CD4-positive, alpha-beta T cell treated with Interleukin-17A for 4 hours (primary cell): Measurements from ENCODE around the gene RNF111.

Experiments used
- DNase-seq: peaks from one replicate; pipeline ENCODE4 v3.0.0-alpha.2; 2020; ENCODE audit warnings: mixed read lengths

RNF111 gene

DNA sequence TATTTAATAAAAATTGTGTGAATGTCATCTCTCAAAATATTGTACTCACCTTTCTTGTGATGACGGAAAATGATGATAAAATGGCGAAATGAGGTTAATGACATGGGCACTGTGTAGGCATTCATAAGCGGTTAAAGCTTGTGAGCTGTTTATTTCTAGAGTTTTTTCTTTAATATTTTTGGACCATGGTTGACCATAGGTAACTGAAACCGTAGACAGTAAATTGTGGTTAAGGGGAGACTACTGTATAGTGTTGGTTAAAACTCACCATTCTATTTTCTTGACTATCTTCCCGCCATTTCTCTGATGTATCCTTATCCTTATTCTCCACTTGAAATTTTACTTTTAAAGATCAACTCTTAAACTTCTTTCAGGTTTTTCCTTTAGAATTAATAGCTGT is 14.5 kb downstream of the RNF111 start:
- no peak for DNase-seq

DNA sequence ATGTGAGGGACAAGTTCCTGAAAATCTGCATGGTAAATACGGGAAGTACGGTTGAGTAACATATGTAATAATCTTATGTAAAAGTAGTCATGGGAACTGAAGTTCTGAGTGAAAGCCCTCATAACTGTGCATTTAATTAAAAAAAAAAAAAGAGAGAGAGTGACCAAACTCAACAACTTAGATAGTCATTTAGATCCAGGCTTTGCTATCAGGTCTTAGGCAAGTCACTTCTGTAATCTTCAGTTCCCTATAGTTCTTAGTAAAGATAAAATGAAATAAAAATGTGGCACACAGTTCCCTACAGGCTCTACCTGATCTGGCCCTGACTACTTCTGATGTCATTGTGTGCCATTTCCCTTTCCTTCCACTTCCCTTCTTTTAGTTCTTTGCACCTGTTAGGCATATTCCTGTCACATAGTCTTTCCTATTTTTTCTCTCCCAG is 15.0 kb downstream of the RNF111 start:
- no peak for DNase-seq

DNA sequence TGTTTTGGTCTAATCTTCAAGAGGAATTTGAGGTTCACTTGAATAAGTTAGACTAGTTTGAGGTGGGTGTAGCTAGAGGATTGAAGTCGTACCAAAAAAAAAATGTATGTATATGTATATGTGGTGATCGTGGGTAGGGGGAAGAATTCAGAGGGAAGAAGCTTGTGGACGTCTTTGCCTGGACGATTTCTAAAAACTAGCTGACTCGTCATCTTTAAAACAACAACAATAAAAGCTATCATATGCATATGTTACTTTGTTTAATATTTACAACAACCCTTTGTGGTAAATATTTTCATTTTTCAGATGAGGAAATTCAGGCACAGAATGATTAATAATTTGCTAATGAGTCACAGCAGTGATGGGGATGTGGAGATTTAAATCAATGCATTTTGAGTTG is 18.1 kb downstream of the RNF111 start:
- no peak for DNase-seq

DNA sequence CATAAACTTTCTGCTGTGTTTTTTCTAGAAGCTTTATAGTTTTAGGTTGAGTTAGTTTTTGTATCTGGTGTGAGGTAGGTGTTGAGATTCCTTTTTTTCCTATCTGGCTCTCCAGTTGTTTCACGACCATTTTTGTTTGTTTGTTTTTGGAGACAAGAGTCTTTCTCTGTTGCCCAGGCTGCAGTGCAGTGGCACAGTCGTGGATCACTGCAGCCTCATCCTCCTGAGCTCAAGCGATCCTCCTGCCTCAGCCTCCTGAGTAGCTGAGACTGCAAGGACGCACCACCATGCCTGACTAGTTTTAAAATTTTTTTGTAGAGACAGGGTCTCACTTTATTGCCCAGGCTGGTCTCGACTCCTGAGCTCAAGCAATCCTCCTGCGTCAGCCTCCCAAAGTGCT is 20.6 kb downstream of the RNF111 start:
- no peak for DNase-seq

DNA sequence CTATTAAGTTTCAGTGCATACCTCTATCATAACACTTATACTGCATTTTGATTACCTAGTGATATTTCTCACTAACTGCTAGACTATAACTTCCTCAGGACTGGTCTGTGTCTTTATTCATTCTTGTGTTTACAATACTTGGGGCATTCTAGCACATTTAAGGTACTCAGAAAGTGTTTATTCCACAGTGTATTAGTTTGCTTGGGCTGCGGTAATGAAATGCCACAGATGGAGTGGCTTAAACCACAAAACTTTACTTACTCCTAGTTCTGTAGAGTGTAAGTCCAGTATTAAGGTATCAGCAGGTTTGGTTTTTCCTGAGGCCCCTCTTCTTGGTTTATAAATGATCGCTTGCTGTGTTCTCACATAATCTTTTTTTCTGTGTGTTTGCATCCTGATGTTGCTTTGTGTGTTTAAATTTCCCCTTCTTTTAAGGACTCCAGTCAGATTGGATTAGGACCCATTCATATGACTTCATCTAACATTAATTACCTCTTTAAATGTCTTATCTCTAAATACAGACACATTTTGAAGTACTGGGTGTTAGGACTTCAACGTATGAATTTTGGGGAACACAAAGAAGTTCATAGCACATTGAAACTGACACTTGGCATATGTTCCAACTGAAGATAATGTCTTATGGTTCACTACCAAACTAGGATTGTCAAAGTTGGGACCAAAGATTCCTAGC is 23.9 kb downstream of the RNF111 start:
- no peak for DNase-seq

DNA sequence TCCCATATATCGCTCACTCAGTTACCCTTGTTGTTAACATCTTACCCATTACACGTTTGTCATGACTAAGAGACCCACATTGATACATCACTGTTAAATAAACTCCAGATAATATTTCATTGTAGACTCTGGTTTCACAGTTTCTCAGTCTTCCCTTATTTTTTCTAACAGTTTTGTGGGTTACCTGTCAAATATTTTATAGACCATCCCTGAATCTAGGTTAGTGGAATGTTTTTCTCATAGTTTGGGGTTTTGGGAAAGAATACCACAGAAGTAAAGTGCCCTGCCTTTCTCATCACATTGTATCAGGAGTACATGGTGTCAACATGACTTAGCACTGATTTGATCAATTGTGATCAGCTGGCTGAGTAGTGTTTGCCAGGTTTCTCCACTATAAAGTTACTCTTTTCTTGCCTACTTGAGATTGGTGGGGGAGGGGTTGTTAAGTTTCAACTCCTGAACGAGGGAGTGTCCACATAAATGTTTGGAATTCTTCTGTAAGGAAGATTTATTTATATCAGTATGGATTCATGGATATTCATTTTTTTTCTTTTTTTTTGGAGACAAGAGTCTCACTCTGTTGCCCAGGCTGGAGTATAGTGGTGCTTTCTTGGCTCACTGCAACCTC is 25.9 kb downstream of the RNF111 start:
- DNase-seq, result no peak

DNA sequence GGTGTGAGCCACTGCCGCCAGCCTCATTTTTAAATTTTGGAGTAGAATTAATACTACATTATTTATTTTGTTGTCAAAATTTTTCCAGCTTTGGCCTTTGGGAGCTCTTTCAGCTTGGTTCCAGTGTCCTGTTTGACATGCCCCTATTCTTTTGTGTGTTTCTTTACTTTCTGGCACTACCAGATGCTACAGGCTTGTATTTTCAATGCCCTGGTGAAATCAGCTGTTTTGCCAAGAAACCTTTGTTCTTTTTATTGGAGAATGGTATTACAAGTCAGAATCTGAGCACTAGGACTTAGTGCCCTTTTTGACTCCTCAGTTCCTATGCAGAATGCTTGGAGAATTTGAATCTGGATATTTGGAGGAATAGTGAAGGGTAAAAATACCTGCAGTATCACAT is 26.6 kb downstream of the RNF111 start:
- DNase-seq, result no peak

DNA sequence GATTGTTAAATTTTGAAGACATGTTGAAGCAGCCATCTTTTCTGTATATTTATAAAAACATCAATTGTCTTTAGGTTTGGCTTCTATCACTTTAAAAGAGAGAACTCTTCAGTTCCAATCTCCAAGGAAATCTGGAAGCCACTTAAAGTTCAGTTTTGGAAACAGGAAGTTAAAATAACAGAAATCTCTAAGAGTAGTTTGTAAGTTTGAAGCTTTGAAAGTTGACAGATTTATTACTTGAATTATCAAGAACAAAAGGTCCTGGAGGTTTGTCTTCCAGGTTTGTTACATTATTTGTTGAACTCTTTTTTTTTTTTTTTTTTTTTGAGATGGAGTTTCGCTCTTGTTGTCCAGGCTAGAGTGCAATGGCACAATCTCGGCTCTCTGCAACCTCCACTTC is 30.0 kb downstream of the RNF111 start:
- no peak for DNase-seq

DNA sequence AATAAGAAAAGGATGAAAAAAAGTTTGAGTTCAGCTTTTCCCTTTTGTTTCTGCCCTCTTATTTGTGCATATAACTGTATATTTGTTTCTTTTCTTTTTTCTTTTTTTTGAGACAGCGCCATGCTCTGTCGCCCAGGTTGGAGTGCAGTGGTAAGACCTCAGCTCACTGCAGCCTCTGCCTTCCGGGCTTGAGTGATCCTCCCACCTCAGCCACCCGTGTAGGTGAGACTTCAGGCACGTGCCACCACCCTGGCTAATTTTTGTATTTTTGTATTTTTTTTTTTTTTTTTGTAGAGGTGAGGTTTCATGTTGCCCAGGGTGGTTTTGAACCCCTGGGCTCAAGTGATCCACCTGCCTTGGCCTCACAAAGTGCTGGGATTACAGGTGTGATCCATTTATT is 31.4 kb downstream of the RNF111 start:
- no peak for DNase-seq

DNA sequence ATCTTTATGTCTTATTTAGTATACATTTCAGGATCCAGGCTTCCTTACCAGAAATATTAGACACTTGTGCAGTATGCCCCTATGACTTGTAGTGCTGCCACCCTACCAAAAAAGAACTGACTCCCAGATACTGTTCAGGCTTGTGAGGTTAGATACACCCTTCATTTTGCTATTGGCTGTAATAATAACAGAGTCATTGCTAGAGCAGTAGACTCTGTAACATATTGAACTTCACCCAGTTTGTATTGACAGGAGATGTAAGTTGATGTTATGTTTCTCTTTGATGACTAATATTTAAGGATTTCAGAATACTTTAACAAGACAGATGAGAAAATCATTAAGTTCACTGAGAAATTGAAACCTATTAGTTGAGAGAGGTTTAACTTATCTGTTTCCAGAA is 32.9 kb downstream of the RNF111 start:
- no peak for DNase-seq

DNA sequence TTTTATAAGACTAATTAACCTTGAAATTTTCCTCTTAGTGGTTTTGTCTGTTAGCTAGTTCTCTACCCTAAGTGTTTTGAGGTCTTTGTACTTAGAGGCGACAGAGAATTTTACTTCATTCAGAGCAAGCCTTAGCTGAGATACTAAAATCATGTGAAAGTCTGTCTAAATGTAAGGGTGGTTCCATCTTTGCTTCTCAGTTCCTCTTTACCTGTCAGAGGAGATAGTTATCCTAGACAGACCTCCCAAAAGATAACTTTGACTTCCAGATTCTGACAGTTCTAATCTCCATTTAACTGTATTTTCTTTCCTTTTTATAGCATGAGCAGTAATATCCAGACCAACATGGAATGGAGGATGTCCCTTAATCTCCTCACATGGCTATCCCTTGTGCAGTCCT is 34.7 kb downstream of the RNF111 start:
- no peak for DNase-seq

DNA sequence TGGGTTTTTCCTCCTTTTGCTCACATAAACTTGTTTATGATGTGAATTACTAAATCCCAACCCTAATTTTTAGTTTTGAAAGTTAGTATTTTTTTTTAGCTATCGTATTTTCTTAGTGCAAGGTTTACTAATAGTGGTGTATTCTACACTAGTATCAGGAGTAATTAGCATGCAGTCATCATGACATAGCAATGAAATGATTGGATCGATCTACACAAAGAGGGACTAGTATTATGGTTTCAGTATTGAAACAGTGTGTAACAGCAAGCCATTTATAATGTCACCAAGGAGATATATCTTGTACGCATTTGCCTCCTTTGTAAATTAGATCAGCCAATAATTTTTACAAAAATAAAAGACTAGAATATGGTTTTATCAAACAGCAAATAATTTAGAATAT is 38.7 kb downstream of the RNF111 start:
- no peak for DNase-seq

DNA sequence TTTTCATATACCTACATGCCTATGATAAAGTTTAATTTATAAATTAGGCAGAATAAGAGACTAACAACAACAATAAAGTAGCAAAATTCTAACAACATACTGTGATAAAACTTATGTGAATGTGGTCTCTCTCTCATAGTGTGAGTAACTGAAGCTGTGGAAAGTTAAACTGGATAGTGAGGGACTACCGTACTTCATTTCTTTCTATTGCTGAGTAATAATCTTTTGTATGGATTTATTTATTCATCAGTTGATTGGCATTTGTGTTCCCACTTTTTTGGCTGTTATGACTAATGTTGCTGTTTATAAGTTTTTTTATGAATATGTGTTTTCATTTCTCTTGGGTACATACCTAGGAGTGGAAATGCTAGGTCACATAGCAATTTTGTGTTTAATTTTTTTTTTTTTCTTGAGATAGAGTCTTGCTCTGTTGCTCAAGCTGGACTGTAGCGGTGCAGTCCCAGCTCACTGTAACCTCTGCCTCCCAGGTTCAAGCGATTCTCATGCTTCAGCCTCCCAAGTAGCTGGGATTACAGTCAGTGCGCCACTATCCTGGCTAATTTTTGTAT is 41.0 kb downstream of the RNF111 start:
- DNase-seq, result no peak

DNA sequence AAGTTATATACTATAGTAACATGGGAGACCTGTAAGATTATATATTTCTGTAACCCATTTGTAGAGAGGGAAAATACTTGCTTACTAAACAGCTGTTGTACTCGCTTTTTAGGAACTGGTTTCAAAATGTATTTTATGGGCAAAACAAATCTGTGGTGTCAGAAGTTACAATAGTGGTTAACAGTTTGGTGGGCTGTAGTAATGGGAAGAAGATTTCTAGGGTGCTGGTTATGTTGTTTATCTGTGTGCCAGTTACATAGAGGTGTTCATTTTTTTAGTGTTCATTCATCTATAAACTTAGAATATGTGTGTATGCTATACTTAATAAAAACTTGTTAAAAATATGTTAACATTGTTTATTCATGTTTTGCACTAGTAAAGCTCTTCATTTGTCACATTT is 42.1 kb downstream of the RNF111 start:
- DNase-seq, result no peak

DNA sequence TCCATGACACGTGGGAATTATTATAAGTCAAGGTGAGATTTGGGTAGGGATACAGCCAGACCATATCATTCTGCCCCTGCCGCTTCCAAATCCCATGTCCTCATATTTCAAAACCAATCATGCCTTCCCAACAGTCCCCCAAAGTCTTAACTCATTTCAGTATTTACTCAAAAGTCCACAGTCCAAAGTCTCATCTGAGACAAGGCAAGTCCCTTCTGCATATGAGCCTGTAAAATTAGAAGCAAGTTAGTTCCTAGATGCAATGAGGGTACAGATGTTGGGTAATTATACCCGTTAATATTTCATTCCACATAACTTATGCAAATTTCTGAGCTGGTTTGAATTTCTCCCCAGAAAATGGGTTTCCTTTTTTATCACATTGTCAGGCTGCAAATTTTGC is 47.7 kb downstream of the RNF111 start:
- DNase-seq, result no peak

DNA sequence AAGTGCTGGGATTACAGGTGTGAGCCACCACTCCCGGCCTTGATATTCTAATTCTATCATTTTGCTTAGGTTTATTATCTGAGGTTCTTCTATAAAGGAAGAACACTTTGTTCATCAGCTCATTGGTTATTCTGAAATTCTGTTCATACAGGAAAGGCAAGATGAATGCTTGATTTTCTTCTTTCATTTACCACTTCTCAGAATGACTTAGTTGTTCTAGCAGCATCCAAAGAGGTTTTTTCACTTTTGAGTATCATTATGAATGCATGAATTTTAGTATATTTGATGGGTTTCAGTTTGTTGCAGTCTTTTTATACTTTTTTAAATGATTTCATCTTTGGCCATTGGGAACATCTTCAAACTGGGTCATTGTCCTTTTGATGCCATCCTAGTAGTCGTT is 51.8 kb downstream of the RNF111 start:
- DNase-seq, result no peak

DNA sequence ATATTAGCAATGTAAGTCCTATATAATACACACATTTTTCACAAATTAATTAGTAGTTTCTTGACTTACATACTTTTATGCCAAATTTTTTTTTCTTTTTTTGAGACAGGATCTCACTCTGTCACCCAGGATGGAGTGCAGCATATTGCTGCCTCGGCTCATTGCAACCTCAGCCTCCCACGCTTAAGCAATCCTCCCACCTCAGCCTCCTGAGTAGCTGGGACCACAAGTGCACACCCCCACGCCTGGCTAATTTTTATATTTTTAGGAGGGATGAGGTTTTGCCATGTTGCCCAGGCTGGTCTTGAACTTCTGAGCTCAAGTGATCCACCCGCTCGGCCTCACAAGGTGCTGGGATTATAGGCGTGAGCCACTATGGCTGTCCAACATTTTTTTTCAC is 54.6 kb downstream of the RNF111 start:
- no peak for DNase-seq

DNA sequence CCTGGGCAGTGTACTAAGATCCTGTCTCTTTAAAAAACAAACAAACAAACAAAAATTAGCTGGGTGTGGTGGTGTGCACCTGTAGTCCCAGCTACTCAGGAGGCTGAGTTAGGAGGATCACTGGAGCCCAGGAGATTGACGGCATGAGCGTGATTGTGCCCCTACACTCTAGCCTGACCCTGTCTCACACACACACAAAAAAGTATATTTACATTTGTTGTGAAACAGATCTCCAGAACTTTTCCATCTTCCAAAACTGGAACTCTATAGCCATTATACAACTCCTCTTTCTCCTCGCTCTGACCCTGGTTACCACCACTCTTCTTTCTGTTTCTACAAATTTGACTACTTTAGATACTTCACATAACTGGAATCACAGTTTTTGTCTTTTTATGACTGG is 61.4 kb downstream of the RNF111 start:
- DNase-seq, result no peak

DNA sequence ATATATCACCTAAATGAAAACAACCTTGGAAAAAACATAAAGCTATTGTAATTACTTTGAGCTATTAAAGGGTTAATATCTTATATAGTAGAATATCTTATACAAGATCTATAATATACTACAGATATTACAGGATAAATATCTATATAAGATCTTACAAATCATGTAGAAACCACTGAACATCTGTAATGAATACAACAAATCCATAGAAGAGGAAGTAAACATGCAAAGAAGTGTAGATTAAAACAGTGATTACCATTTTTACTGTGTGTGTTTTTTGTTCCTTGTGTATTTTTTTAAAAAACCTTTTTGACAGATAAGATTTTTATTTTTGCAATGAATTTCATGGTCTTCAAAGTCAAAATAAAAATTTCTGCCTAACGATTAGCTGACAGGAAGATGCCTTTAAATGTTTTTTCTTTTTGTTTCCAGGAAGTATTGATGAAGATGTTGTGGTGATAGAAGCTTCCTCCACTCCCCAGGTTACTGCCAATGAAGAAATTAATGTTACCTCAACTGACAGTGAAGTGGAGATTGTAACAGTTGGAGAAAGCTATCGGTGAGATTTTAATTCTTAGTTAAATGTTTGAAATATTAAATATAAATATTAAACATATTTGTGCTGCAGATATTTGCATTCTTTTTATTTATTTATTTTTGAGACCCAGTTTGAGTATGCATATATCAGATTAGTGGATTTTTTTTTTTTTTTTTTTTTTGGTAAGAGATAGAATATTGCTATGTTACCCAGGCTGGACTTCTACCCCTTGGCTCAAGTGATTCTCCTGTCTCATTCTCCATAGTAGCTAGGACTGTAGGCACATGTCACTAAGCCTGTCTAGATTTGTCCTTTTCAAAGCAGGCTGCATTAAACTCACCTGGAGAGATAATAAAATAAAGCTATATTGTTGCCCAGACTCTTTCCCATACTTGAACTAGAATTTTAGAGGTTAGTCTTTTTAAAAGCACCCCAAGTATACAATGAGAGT is 64.7 kb downstream of the RNF111 start:
- no peak for DNase-seq

DNA sequence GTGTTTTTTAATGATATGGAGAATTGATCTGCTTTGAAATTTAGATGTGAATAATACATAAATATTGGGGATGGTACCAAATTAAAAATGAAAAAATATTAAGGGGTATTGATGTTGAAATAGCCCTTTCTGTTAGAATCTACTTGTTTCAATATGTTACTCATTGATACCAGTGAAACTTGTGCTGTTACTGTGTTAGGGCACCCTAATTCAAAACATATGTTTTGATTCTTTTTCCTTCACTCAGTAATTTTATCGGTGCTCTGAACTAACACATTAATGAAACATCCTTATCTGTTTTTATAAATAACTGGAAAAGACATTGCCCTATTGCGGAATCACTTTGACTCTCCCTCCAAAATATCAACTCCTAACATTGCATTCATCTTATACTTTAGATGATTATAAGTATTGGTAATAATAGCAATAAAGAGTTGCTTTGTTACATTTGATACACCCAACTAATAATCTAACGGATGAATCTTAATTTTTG is 65.5 kb downstream of the RNF111 start:
- DNase-seq, result no peak

DNA sequence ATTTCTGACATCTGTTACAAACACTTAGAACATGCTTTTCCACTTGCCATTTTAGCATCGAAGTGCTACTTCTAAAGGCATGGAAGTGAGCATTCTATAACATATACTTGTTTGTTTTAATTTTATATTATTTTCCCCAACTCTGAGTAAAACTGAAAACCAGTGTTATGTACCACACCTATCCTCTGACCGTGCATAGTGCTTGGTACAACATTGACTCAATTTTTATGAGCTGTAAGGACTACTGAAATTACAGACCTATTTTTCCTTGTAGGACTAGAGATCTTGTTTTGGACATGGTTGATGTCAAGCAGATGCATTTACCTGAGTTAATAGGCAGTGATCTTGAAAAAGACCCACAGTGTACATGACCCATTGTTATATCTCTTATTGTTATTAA is 66.0 kb downstream of the RNF111 start:
- DNase-seq, result no peak

DNA sequence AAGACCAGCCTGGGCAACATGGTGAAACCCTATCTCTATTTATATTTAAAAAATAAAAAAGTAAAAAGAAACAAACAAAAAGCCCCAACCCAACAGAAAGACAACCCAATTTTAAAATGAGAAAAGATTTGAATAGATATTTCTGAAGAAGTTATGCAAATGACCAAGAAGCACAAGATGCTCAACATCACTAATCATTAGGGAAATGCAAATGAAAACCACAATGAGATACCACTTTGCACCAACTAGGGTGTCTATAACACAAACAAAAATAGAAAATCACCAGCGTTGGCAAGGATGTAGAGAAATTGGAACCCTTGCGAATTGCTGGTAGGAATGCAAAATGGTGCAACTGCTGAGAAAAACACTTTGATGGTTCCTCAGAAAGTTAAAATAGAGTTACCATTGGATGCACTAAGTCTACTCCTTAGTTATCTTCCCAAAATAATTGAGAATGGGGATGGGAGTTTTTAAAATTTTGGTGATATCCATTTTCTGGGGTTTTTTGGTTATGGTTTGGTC is 71.7 kb downstream of the RNF111 start:
- DNase-seq, result no peak

DNA sequence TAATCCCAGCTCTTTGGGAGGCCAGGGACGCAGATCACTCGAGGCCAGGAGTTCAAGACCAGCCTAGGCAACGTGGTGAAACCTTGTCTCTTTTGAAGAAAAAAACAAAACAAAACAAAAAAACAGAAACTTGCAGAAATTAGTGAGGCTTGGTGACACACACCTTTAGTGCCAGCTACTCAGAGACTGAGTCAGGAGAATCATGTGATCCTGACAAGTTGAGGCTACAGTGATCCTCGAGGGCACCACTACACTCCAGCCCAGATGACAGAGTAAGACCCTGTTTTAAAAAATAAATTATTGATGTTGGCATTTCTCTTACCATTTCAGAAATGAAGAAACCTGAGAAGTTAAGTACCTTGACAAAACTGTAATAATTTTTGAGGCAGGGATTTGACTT is 72.9 kb downstream of the RNF111 start:
- no peak for DNase-seq
